Lower leg skin (tissue), 3 donors: ENCODE results near the gene DMBT1.

Experiments used
- POLR2A ChIP-seq, 2 donors: fragments of 450-650 bp; IDR thresholded peaks; one replicate each; pipeline ENCODE4 v1.6.1; 2016 to 2017; ENCODE audit warnings: antibody characterized with exemption in 2 of 2, mild to moderate bottlenecking in 1 of 2, moderate library complexity in 1 of 2
- TF ChIP-seq, protein P1 (sequence below), 3 donors: fragments of 450-650 bp; IDR thresholded peaks; one replicate each; pipeline ENCODE4 v1.5.1; 2016; ENCODE audit warnings: antibody characterized with exemption in 3 of 3, mild to moderate bottlenecking in 3 of 3, moderate library complexity in 2 of 3

DNA sequence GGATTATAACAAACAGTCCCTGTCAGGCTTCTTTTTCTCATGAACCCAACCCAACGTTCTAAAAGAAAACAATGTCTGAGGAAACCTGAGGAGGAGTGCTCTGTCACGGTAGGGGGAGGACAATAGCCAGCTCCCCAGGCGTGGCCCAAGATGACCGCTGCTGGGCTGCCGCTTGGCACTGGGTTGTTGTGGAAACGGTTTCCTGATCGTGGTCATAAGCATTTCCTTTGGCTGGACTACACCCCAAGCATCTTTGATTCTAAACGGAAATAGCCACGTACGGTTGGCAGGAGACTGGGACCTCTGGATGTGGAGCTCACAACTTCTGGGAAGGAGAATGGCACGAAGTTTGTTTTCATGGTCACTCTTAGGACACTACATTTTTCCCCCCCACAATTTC lies 30.4 kb upstream of the DMBT1 start:
- TF ChIP-seq, protein P1, sequence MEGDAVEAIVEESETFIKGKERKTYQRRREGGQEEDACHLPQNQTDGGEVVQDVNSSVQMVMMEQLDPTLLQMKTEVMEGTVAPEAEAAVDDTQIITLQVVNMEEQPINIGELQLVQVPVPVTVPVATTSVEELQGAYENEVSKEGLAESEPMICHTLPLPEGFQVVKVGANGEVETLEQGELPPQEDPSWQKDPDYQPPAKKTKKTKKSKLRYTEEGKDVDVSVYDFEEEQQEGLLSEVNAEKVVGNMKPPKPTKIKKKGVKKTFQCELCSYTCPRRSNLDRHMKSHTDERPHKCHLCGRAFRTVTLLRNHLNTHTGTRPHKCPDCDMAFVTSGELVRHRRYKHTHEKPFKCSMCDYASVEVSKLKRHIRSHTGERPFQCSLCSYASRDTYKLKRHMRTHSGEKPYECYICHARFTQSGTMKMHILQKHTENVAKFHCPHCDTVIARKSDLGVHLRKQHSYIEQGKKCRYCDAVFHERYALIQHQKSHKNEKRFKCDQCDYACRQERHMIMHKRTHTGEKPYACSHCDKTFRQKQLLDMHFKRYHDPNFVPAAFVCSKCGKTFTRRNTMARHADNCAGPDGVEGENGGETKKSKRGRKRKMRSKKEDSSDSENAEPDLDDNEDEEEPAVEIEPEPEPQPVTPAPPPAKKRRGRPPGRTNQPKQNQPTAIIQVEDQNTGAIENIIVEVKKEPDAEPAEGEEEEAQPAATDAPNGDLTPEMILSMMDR (IDR thresholded peaks at IDR 0.05), result no peak
- no peak for TF ChIP-seq POLR2A (IDR thresholded peaks at IDR 0.05)
